ENCODE data around the gene GDPD3.

- TF ChIP-seq CTCF (IDR thresholded peaks at IDR 0.05) (no peak), POLR2AphosphoS5 (IDR thresholded peaks at IDR 0.05) (no peak)
Measured at GRCh38 chr16:30141750-30142149, 28.4 kb upstream of the GDPD3 start.

Measured in breast epithelium (tissue), 3 donors.